HG03097 (cell line): ENCODE measurements around the gene DUSP10.

Source experiments
- ATAC-seq: cut with Tn5 transposase; IDR thresholded peaks from one replicate; pipeline ENCODE4 v1.9.1; 2021; ENCODE audit not compliant: unreplicated experiment, low FRiP score

DUSP10 gene

DNA sequence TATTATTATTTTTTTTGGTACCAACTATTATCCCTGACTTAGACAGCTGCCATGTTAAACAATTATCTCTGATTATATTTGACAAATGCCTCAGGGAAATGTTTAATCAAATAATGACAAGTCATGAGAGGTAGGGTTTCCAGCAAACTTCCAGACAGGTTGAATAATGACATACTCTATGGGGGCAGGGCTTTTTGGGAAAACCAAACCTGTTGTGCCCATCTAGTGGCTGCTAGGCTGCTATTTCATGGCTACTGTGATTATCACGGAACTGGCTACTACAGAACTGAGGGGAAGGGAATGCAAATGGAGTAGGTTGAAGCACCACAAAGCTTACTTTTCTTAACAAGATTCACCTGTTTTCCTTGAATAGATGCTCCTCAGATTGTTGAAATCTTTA is 77.6 kb downstream of the DUSP10 start:
- no peak for ATAC-seq

DNA sequence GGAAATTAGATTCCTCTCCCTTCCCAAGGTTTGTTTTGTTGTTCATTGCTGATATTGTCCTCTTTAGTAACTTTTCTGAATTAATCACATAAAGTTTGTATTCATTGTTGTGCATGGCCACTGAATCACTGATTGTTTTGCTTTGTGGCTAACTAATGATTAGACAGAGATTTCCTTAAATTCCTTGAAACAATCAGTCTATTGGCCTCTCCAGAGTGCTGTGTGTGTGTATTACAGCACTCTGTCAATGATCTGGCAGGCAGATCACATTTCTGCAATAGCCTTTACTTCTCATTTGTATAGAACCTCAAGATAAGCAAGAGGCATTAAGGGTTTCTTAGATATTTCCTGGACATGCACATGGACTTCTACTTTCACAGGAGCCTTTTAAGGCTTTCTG is 78.6 kb downstream of the DUSP10 start:
- ATAC-seq = no peak

DNA sequence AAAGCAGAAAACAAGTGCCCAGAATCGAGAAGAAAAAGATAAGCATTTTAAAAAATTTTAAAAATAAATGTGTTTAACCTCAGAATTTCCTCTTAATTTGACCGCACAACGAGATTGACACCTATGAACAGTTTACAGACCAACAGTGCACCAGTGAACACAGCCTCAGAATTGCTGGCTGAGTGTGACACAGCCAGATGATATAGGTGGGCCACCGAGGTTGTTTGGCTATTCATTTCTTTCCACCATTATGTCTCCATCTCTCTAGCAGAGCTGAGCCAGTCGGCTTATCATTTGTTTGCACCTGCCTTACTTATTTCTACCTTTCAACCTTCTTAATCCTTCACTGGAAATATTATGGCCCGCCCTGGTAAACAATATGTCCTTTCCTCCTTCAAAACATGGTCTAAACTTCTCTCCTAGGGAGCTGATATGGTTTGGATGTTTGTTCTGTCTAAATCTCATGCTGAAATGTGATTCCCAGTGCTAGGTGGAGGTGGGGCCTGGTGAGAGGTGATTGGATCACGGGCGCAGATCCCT is 86.1 kb downstream of the DUSP10 start:
- ATAC-seq = no peak
